Nephron progenitor cell (in vitro differentiated cells): ENCODE data around the gene ZNF267.

Source experiments
- DNase-seq: peaks from one replicate; pipeline ENCODE4 v3.0.0; 2021
- H3K27ac Mint-ChIP-seq: 2 replicates; pipeline ENCODE4 v1.8.0; 2021; ENCODE audit warnings: mild to moderate bottlenecking, moderate library complexity, mixed read lengths
- H3K27me3 Mint-ChIP-seq: 2 replicates; pipeline ENCODE4 v1.8.0; 2021; ENCODE audit warnings: mild to moderate bottlenecking, low read depth, mixed read lengths; ENCODE audit not compliant: poor library complexity
- H3K36me3 Mint-ChIP-seq: 2 replicates; pipeline ENCODE4 v1.8.0; 2021; ENCODE audit warnings: low read depth, mixed read lengths
- H3K4me1 Mint-ChIP-seq: 2 replicates; pipeline ENCODE4 v1.8.0; 2021; ENCODE audit warnings: mixed read lengths
- H3K4me3 Mint-ChIP-seq: 2 replicates; pipeline ENCODE4 v1.8.0; 2021; ENCODE audit warnings: mild to moderate bottlenecking, moderate library complexity, mixed read lengths
- H3K9me3 Mint-ChIP-seq: 2 replicates; pipeline ENCODE4 v1.8.0; 2021; ENCODE audit warnings: mild to moderate bottlenecking, moderate library complexity, mixed read lengths
- TF ChIP-seq, protein P1 (sequence below): fragments of 200-600 bp; sonication (generic); IDR thresholded peaks from 2 replicates; pipeline ENCODE4 v1.5.0; 2021; ENCODE audit warnings: antibody characterized with exemption

The ZNF267 gene

DNA sequence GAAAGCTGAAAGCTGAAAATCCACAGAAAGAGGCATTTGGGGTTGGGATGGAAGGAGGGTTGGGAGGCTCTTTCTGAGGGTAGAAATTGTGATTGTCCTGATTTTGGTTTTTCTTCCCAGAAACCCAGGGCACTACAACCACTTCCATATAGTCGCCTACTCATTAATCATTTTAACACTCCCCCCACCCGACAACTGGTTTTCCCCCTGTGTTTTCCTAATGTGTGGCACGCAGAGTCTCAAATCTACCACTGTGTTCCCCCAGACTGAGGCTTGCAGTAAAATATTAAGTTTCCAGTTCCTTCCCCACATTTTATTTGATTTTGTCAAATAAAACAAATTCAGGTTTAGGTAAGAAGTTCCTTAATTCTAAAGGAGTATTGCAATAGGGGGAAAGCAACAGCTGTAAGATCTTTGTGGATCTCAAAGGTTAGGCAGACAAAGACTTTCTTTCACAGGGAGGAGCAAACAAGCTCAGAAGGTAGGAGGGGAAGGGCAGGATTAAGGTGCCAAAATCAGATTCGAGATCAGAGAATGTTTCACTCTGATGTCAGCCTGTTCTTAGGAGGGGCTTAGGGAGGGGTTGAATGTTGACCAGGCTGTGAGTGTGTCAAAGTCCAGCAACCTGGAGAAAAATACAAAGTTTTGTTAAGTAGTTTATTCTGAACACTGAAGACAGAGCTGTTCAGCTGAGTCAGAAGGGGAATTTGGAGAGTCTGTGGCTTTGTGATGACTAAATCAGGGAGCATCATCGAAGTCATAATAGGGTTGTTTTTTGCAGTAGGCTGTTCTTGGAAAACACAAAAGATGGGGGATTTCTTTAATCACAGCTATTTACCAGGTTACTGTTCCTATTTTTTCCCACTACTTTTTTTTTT is 3.6 kb downstream of the ZNF267 start:
- peak overlapping the region; percentile 15 for H3K4me3 Mint-ChIP-seq
- TF ChIP-seq, protein P1, sequence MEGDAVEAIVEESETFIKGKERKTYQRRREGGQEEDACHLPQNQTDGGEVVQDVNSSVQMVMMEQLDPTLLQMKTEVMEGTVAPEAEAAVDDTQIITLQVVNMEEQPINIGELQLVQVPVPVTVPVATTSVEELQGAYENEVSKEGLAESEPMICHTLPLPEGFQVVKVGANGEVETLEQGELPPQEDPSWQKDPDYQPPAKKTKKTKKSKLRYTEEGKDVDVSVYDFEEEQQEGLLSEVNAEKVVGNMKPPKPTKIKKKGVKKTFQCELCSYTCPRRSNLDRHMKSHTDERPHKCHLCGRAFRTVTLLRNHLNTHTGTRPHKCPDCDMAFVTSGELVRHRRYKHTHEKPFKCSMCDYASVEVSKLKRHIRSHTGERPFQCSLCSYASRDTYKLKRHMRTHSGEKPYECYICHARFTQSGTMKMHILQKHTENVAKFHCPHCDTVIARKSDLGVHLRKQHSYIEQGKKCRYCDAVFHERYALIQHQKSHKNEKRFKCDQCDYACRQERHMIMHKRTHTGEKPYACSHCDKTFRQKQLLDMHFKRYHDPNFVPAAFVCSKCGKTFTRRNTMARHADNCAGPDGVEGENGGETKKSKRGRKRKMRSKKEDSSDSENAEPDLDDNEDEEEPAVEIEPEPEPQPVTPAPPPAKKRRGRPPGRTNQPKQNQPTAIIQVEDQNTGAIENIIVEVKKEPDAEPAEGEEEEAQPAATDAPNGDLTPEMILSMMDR, result no peak
- H3K36me3 Mint-ChIP-seq, result peaks cover 67% of the 10 kb centered on the region
- H3K27ac Mint-ChIP-seq, result peak overlapping the region; percentile 53
- H3K27me3 Mint-ChIP-seq, result no peaks in the 10 kb centered on the region
- H3K4me1 Mint-ChIP-seq, result peaks cover 38% of the 10 kb centered on the region
- no peak for DNase-seq
- H3K9me3 Mint-ChIP-seq, result peaks cover 48% of the 10 kb centered on the region

DNA sequence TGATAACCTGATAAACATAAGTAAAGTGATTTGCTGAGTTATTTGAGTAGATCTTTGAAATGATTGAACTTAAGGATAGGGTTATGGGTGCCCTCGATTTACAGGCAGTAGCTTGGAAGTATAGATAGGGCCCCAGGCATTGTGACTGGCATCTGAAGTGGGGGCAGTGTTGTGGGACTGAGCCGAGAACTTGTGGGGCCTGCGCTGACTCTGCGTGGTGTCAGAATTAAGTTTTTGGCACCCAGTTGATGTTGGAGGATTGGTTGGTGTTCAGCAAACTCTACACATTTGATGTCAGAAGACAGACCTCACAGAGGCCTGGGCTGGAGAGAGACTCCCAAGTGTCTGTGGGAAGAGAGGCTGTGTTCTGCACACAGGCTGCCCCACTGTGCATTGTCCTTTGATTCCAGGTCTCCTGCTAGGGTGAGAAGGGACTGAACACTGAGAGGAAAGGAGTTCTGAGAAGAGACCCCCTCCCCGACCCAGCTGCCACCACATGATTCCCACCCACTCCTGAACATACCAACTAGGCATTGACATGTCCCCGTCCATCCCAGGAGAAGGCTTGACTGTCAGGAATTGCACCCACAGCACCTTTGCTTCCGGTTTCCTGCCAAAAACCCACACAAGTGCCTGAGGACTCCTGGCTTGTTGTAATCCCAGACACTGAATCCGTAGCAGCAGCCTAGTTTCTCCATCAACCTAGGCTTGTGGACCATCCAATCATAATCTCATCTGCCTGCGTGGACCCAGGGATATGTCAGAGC is 4.5 kb downstream of the ZNF267 start:
- peaks cover 55% of the 10 kb centered on the region for H3K9me3 Mint-ChIP-seq

DNA sequence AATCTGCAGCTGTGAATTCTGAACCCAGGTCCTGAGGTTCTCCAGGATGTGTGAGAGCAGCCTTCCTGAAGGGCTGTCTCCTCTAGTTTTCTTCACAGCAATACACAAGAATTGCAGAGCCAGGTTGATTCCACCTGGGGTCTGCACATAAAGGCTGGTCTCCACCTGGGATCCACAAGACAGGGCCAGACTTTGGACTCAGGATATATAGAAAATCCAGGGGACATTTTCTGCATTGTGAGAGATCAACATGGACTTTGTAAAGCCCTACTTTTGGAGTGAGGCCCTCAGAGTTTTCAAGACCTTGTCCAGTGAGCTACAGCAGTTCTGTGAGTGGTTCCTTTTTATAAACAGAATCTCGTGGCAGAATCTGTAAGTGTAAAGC is 6.3 kb downstream of the ZNF267 start:
- H3K36me3 Mint-ChIP-seq, result peaks cover 94% of the 10 kb centered on the region
- TF ChIP-seq, protein P1, result no peak
- H3K4me1 Mint-ChIP-seq, result peaks cover 31% of the 10 kb centered on the region
- no peak overlapping the region for H3K27ac Mint-ChIP-seq
- DNase-seq, result no peak
- H3K9me3 Mint-ChIP-seq, result peaks cover 61% of the 10 kb centered on the region
- H3K27me3 Mint-ChIP-seq, result no peaks in the 10 kb centered on the region
- no peak overlapping the region for H3K4me3 Mint-ChIP-seq

More for the DNA sequence above, 4.5 kb downstream of the ZNF267 start:
- TF ChIP-seq, protein P1, result no peak
- Mint-ChIP-seq H3K36me3 (peaks cover 76% of the 10 kb centered on the region), H3K27me3 (no peaks in the 10 kb centered on the region), H3K4me1 (peaks cover 38% of the 10 kb centered on the region), H3K27ac (no peak overlapping the region), H3K4me3 (no peak overlapping the region)
- no peak for DNase-seq

DNA sequence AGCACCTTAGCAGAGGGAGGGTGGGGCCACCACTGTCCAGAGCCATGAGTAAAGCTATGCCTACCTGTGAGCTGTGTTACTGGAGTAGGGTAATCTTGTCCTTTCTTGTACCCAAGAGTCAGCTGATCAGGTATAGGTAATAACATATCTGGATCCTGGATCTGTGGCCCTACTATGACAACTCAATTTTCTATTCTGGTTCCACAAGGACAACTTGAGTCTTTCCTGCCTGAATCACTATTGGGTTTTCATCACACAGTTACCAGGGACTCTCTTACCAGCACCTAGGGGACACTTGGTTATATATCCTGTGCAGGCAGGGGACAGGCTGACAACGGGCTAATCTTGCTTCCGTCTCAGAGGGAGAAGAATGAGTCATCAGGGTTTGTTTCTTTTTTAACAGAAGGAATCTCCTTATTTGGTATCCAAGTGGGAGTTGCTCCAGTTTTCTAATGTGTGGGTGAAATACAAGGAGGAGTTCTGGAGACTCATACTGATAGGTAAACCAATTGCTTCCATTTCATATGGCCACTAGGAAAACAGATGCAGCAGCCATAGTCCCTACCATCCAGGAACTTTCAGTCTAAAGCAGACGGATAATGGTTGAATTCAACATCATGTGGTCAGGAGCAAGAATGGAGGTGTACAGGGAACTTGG is 6.8 kb downstream of the ZNF267 start:
- no peak for DNase-seq
- Mint-ChIP-seq H3K4me3 (no peak overlapping the region), H3K27ac (no peak overlapping the region), H3K27me3 (no peaks in the 10 kb centered on the region), H3K4me1 (peaks cover 26% of the 10 kb centered on the region), H3K9me3 (peaks cover 66% of the 10 kb centered on the region), H3K36me3 (peaks cover 99% of the 10 kb centered on the region)
- TF ChIP-seq, protein P1, result no peak

DNA sequence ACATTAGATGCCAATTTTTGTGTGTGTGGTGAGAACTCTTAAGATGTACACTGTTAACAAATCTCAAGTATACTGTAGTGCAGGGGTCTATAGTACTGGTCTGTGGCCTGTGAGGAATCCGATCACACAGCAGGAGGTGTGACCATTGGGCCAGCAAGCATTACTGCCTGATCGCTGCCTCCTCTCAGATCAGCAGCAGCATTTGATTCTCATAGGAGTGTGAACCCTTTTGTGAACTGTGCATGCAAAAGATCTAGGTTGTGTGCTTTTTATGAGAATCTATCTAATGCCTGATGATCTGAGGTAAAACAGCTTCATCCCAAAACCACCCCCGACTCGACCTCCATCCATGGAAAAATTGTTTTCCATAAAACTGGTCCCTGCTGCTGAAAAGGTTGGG is 12.6 kb downstream of the ZNF267 start:
- H3K27ac Mint-ChIP-seq, result no peak overlapping the region
- DNase-seq, result no peak
- H3K4me3 Mint-ChIP-seq, result no peak overlapping the region
- TF ChIP-seq, protein P1, result no peak
- H3K36me3 Mint-ChIP-seq, result peaks cover 100% of the 10 kb centered on the region
- peaks cover 77% of the 10 kb centered on the region for H3K9me3 Mint-ChIP-seq
- H3K27me3 Mint-ChIP-seq, result no peaks in the 10 kb centered on the region
- no peaks in the 10 kb centered on the region for H3K4me1 Mint-ChIP-seq
